MM.1S (cell line): ENCODE results near the gene PLEKHA5.

Source experiments
- DNase-seq: peaks from one replicate; pipeline ENCODE4 v3.0.0-alpha.2; 2015
- H2AFZ ChIP-seq: fragments of 300-600 bp; sonication (generic); 2 replicates; pipeline ENCODE4 v1.6.0; 2016; ENCODE audit warnings: antibody characterized with exemption, low read length
- H3F3A ChIP-seq: fragments of 300-600 bp; sonication (generic); 2 replicates; pipeline ENCODE4 v1.6.1; 2016; ENCODE audit warnings: mild to moderate bottlenecking, antibody characterized with exemption, low read length, moderate library complexity, mixed read lengths; ENCODE audit not compliant: insufficient read depth
- H3K27ac ChIP-seq: fragments of 300-600 bp; sonication (generic); 2 replicates; pipeline ENCODE4 v1.5.1; 2016; ENCODE audit warnings: mild to moderate bottlenecking, low read length
- H3K27me3 ChIP-seq: fragments of 300-600 bp; sonication (generic); replicated peaks from 2 replicates; pipeline ENCODE4 v1.6.0; 2016; ENCODE audit warnings: low read length; ENCODE audit not compliant: insufficient read depth
- H3K36me3 ChIP-seq: fragments of 300-600 bp; sonication (generic); replicated peaks from 2 replicates; pipeline ENCODE4 v1.6.1; 2016; ENCODE audit warnings: mild to moderate bottlenecking, low read length, mixed read lengths; ENCODE audit not compliant: insufficient read depth
- H3K4me1 ChIP-seq: fragments of 300-600 bp; sonication (generic); 2 replicates; pipeline ENCODE4 v1.6.1; 2016; ENCODE audit warnings: low read length, mixed read lengths
- H3K4me2 ChIP-seq: fragments of 300-600 bp; sonication (generic); 2 replicates; pipeline ENCODE4 v1.6.0; 2016; ENCODE audit warnings: low read depth, low read length
- H3K4me3 ChIP-seq: fragments of 300-600 bp; sonication (generic); 2 replicates; pipeline ENCODE4 v1.5.1; 2016; ENCODE audit warnings: low read length, mixed read lengths
- H3K79me2 ChIP-seq: fragments of 300-600 bp; sonication (generic); 2 replicates; pipeline ENCODE4 v1.6.1; 2016; ENCODE audit warnings: mixed run types, low read length, mixed read lengths
- H3K9ac ChIP-seq: fragments of 300-600 bp; sonication (generic); 2 replicates; pipeline ENCODE4 v1.6.1; 2016; ENCODE audit warnings: low read length, mixed read lengths
- H3K9me2 ChIP-seq: fragments of 300-600 bp; sonication (generic); replicated peaks from 2 replicates; pipeline ENCODE4 v1.6.1; 2016; ENCODE audit warnings: mild to moderate bottlenecking, low read length, mixed read lengths; ENCODE audit not compliant: insufficient read depth
- H3K9me3 ChIP-seq: fragments of 300-600 bp; sonication (generic); replicated peaks from 2 replicates; pipeline ENCODE4 v1.6.1; 2016; ENCODE audit warnings: mild to moderate bottlenecking, low read length, mixed read lengths; ENCODE audit not compliant: insufficient read depth
- H4K20me1 ChIP-seq: fragments of 300-600 bp; sonication (generic); 2 replicates; pipeline ENCODE4 v1.6.1; 2016; ENCODE audit warnings: mild to moderate bottlenecking, low read length, moderate library complexity, mixed read lengths; ENCODE audit not compliant: insufficient read depth
- EZH2 ChIP-seq: fragments of 300-600 bp; sonication (generic); optimal IDR thresholded peaks from 2 replicates; pipeline ENCODE3; 2017; ENCODE audit warnings: low read depth, mild to moderate bottlenecking, antibody characterized with exemption, low read length, mixed read lengths
- EZH2phosphoT487 ChIP-seq: fragments of 300-600 bp; sonication (generic); IDR thresholded peaks from 2 replicates; pipeline ENCODE4 v1.6.1; 2018; ENCODE audit warnings: antibody characterized with exemption, low read length
- TF ChIP-seq, protein P1 (sequence below): fragments of 300-600 bp; sonication (generic); IDR thresholded peaks from 2 replicates; pipeline ENCODE4 v1.5.1; 2016; ENCODE audit warnings: antibody characterized with exemption, low read length, mixed read lengths

The PLEKHA5 gene

DNA sequence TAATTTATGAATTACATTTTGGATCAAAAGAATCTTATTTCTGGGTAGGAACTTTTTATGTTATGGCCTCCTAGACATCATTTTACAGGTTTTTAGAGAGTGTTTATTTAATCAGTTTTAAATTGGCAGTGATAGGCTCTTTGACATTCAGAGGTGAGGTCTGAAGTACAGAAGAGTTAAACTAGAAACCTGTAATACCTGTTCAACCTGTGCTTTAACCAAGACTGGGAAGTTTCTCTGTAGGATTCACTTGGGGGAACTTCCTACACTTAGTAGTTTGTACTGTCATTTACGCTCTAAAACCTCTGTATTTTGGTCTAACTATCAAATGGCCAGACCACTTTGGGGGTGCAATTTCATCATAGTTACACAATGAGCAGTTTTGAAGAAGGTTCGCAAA lies 35.9 kb downstream of the PLEKHA5 start:
- no peaks in the 10 kb centered on the region for H3K27me3 ChIP-seq
- no peaks in the 10 kb centered on the region for H3K4me1 ChIP-seq
- TF ChIP-seq EZH2phosphoT487: no peak
- no peak for TF ChIP-seq EZH2
- TF ChIP-seq, protein P1, sequence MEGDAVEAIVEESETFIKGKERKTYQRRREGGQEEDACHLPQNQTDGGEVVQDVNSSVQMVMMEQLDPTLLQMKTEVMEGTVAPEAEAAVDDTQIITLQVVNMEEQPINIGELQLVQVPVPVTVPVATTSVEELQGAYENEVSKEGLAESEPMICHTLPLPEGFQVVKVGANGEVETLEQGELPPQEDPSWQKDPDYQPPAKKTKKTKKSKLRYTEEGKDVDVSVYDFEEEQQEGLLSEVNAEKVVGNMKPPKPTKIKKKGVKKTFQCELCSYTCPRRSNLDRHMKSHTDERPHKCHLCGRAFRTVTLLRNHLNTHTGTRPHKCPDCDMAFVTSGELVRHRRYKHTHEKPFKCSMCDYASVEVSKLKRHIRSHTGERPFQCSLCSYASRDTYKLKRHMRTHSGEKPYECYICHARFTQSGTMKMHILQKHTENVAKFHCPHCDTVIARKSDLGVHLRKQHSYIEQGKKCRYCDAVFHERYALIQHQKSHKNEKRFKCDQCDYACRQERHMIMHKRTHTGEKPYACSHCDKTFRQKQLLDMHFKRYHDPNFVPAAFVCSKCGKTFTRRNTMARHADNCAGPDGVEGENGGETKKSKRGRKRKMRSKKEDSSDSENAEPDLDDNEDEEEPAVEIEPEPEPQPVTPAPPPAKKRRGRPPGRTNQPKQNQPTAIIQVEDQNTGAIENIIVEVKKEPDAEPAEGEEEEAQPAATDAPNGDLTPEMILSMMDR: no peak
- H3K9ac ChIP-seq: no peak overlapping the region
- no peaks in the 10 kb centered on the region for H3K79me2 ChIP-seq
- H2AFZ ChIP-seq: no peak overlapping the region
- H3K9me2 ChIP-seq: no peaks in the 10 kb centered on the region
- no peak for DNase-seq
- no peaks in the 10 kb centered on the region for H3K9me3 ChIP-seq
- no peaks in the 10 kb centered on the region for H3F3A ChIP-seq
- H3K4me2 ChIP-seq: no peak overlapping the region
- H3K36me3 ChIP-seq: no peaks in the 10 kb centered on the region
- no peak overlapping the region for H3K27ac ChIP-seq
- H4K20me1 ChIP-seq: no peaks in the 10 kb centered on the region
- H3K4me3 ChIP-seq: no peak overlapping the region

- Histone ChIP-seq H2AFZ (no peak overlapping the region), H4K20me1 (no peaks in the 10 kb centered on the region), H3K9me2 (no peaks in the 10 kb centered on the region), H3K27me3 (no peaks in the 10 kb centered on the region), H3K4me2 (no peak overlapping the region), H3K9me3 (no peaks in the 10 kb centered on the region), H3K4me1 (no peaks in the 10 kb centered on the region), H3K27ac (no peak overlapping the region), H3K36me3 (no peaks in the 10 kb centered on the region), H3K9ac (no peak overlapping the region), H3F3A (no peaks in the 10 kb centered on the region), H3K79me2 (no peaks in the 10 kb centered on the region), H3K4me3 (no peak overlapping the region)
- no peak for DNase-seq
- no peak for TF ChIP-seq EZH2
- no peak for TF ChIP-seq EZH2phosphoT487
- TF ChIP-seq, protein P1: no peak
These were observed 36.9 kb downstream of the PLEKHA5 start for GRCh38 chr12:19166387-19166786.

- no peaks in the 10 kb centered on the region for H4K20me1 ChIP-seq
- H3K79me2 ChIP-seq: no peaks in the 10 kb centered on the region
- H3K9me2 ChIP-seq: no peaks in the 10 kb centered on the region
- no peak overlapping the region for H3K4me2 ChIP-seq
- H3K4me3 ChIP-seq: no peak overlapping the region
- DNase-seq: no peak
- no peak overlapping the region for H3K27ac ChIP-seq
- H2AFZ ChIP-seq: no peak overlapping the region
- H3K4me1 ChIP-seq: no peaks in the 10 kb centered on the region
- H3F3A ChIP-seq: no peaks in the 10 kb centered on the region
- H3K36me3 ChIP-seq: no peaks in the 10 kb centered on the region
- H3K9ac ChIP-seq: no peak overlapping the region
- no peak for TF ChIP-seq EZH2phosphoT487
- H3K27me3 ChIP-seq: no peaks in the 10 kb centered on the region
- H3K9me3 ChIP-seq: no peaks in the 10 kb centered on the region
These were observed 37.4 kb downstream of the PLEKHA5 start for GRCh38 chr12:19166956-19167355.

DNA sequence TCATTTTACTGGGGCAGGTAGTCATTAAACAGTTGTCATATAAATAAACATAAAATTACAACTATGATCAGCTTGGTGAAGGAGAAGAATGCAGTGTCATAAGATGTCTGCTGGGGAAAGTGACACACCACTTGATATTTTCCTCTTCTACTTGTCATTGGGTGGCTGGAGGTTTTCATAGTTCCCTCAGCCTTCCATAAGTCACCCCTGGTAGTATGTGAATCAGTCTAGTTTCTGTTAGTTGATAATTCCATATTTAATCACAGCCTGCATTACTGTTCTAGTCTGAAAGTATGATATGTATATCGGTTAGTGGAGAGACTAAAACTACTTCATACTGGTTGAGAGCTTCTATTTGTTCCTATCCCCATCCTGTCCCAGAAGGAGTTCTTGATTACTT lies 38.2 kb downstream of the PLEKHA5 start:
- H4K20me1 ChIP-seq: no peaks in the 10 kb centered on the region

More for the DNA sequence above, 38.2 kb downstream of the PLEKHA5 start:
- Histone ChIP-seq H2AFZ (no peak overlapping the region), H3K4me2 (no peak overlapping the region), H3K27ac (no peak overlapping the region), H3K4me1 (no peaks in the 10 kb centered on the region), H3K9me3 (no peaks in the 10 kb centered on the region), H3K9me2 (no peaks in the 10 kb centered on the region), H3K27me3 (no peaks in the 10 kb centered on the region), H3K9ac (no peak overlapping the region), H3K36me3 (no peaks in the 10 kb centered on the region), H3F3A (no peaks in the 10 kb centered on the region), H3K79me2 (no peaks in the 10 kb centered on the region), H3K4me3 (no peak overlapping the region)
- no peak for DNase-seq
- TF ChIP-seq EZH2 (no peak), EZH2phosphoT487 (no peak)
- TF ChIP-seq, protein P1: no peak
